Activated naive CD4-positive, alpha-beta T cell treated with anti-CD3 and anti-CD28 coated beads, Interleukin-2, amount 50 U/mL, for 16 hours (primary cell): Measurements from ENCODE around the gene ABHD12.
A peak's percentile ranks its signal among the peaks of the same experiment; 100 is the strongest.

ENCODE experiments used
- DNase-seq: peaks from one replicate; pipeline ENCODE4 v3.0.0-alpha.2; 2020

Gene ABHD12

GRCh38 chr20:25288291-25289181 is 102.1 kb downstream of the ABHD12 start:
- peak; percentile 4 for DNase-seq

GRCh38 chr20:25287631-25288290 is 102.9 kb downstream of the ABHD12 start:
- peak; percentile 2 for DNase-seq

- DNase-seq: peak; percentile 4
These were observed 103.7 kb downstream of the ABHD12 start for GRCh38 chr20:25286917-25287316.

- DNase-seq: peak; percentile 9
These were observed 104.5 kb downstream of the ABHD12 start for GRCh38 chr20:25285856-25286798.

- peak; percentile 7 for DNase-seq
These were observed 105.5 kb downstream of the ABHD12 start for GRCh38 chr20:25285091-25285647.

- peak; percentile 9 for DNase-seq
These were observed 106.5 kb downstream of the ABHD12 start for GRCh38 chr20:25284131-25284601.

- DNase-seq: peak; percentile 7
These were observed 107.2 kb downstream of the ABHD12 start for GRCh38 chr20:25283221-25283951.

- DNase-seq: peak; percentile 2
These were observed 107.8 kb downstream of the ABHD12 start for GRCh38 chr20:25282796-25283195.

GRCh38 chr20:25282034-25282781 is 108.4 kb downstream of the ABHD12 start:
- DNase-seq: peak; percentile 8

- peak; percentile 5 for DNase-seq
These were observed 109.1 kb downstream of the ABHD12 start for GRCh38 chr20:25281541-25281991.

GRCh38 chr20:25280574-25281535 is 109.8 kb downstream of the ABHD12 start:
- peak; percentile 5 for DNase-seq

- DNase-seq: peak; percentile 5
These were observed 110.5 kb downstream of the ABHD12 start for GRCh38 chr20:25280051-25280573.

GRCh38 chr20:25279403-25279802 is 111.2 kb downstream of the ABHD12 start:
- no peak for DNase-seq

- peak; percentile 9 for DNase-seq
These were observed 111.8 kb downstream of the ABHD12 start for GRCh38 chr20:25278636-25279361.

GRCh38 chr20:25277941-25278521 is 112.6 kb downstream of the ABHD12 start:
- peak; percentile 6 for DNase-seq

GRCh38 chr20:25277051-25277801 is 113.4 kb downstream of the ABHD12 start:
- peak; percentile 7 for DNase-seq

GRCh38 chr20:25276533-25277050 is 114.0 kb downstream of the ABHD12 start:
- peak; percentile 6 for DNase-seq
